Smooth muscle cell (in vitro differentiated cells): ENCODE data around the gene PPP6R2. TPM values are rescaled to one million over a fixed set of nuclear protein-coding genes. Genes with fewer than 3 reads are reported as not detected.

Source experiments
- DNase-seq: peaks from one replicate; lab custom pipeline; 2025; ENCODE audit not compliant: unreplicated experiment; lab: John Stamatoyannopoulos, UW
- H2AFZ ChIP-seq: fragments of 200-600 bp; sonication (generic); 2 replicates; pipeline ENCODE4 v1.6.0; 2016; ENCODE audit warnings: antibody characterized with exemption, low read depth, mild to moderate bottlenecking
- H3F3A ChIP-seq: fragments of 200-600 bp; sonication (generic); 2 replicates; pipeline ENCODE4 v1.6.0; 2017; ENCODE audit warnings: antibody characterized with exemption, low read depth
- H3K27ac ChIP-seq: fragments of 200-600 bp; sonication (generic); 2 replicates; pipeline ENCODE4 v1.5.1; 2016; ENCODE audit warnings: low read depth, mild to moderate bottlenecking
- H3K27me3 ChIP-seq: fragments of 200-600 bp; sonication (generic); 2 replicates; pipeline ENCODE4 v1.6.1; 2016; ENCODE audit warnings: low read depth, mild to moderate bottlenecking
- H3K36me3 ChIP-seq: fragments of 200-600 bp; sonication (generic); 2 replicates; pipeline ENCODE4 v1.5.1; 2016; ENCODE audit warnings: low read depth
- H3K4me1 ChIP-seq: fragments of 200-600 bp; sonication (generic); 2 replicates; pipeline ENCODE4 v1.5.1; 2016; ENCODE audit warnings: low read depth
- H3K4me2 ChIP-seq: fragments of 200-600 bp; sonication (generic); 2 replicates; pipeline ENCODE4 v1.6.0; 2016; ENCODE audit warnings: mild to moderate bottlenecking
- H3K4me3 ChIP-seq: fragments of 200-600 bp; sonication (generic); 2 replicates; pipeline ENCODE4 v1.5.1; 2016; ENCODE audit warnings: mild to moderate bottlenecking
- H3K79me2 ChIP-seq: fragments of 200-600 bp; sonication (generic); 2 replicates; pipeline ENCODE4 v1.6.0; 2016; ENCODE audit warnings: low read depth, mild to moderate bottlenecking
- H3K9ac ChIP-seq: fragments of 200-600 bp; sonication (generic); 2 replicates; pipeline ENCODE4 v1.6.0; 2016; ENCODE audit warnings: low read depth
- H3K9me3 ChIP-seq: fragments of 200-600 bp; sonication (generic); replicated peaks from 2 replicates; pipeline ENCODE4 v1.5.1; 2016; ENCODE audit warnings: low read depth
- H4K20me1 ChIP-seq: fragments of 200-600 bp; sonication (generic); 2 replicates; pipeline ENCODE4 v1.6.0; 2016; ENCODE audit warnings: low read depth
- WGBS: methylation state at CpG from one replicate; pipeline ENCODE4 v1.1.7; 2016; ENCODE audit warnings: low lambda C conversion rate; 5-methylcytosine and 5-hydroxymethylcytosine counted together
- polyA plus RNA-seq: library from polyadenylated mRNA; unstranded; fragments of >200 nt; fragmentation: Nextera tagmentation; extraction: Ambion mirVana; gene quantifications from 2 replicates; pipeline ENCODE4 v1.2.1, GENCODE V29; 2016
- total RNA-seq: library from RNA; depleted of rRNA; stranded (reverse); fragments of >200 nt; gene quantifications from 2 replicates; pipeline ENCODE4 v1.2.3, GENCODE V29; 2014
- TF ChIP-seq, protein P1 (sequence below): fragments of 200-600 bp; sonication (generic); IDR thresholded peaks from 2 replicates; pipeline ENCODE4 v1.5.1; 2017; ENCODE audit warnings: borderline replicate concordance, mild to moderate bottlenecking, antibody characterized with exemption; ENCODE audit not compliant: insufficient read depth, poor library complexity, severe bottlenecking

The PPP6R2 gene
- total and polyA plus RNA-seq, 2 experiments from 2014 or later = 24.6 to 36.3 TPM

DNA sequence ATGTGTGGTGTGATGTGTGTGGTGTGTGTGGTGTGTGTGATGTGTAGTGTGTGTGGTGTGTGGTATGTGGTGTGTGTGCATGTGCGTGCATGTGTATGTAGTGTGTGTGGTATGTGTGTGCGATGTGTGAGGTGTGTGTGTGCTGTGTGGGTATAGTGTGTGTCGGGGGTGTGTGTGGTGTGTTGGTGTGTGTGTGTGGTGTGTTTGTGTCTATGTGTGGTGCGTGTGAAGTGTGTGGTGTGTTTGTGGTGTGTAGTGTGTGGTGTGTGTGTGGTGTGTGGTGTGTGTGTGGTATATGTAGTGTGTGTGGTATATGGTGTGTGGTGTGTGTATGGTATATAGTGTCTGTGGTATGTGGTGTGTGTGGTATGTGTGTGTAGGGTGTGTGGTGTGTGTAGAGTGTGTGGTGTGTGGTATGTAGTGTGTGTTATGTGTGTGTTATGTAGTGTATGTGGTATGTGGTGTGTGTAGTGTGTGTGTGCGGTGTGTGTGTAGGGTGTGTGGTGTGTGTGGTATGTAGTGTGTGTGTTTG is 5.0 kb upstream of the PPP6R2 start:
- H3K4me1 ChIP-seq = no peaks in the 10 kb centered on the region
- peaks cover 3% of the 10 kb centered on the region for H3F3A ChIP-seq
- no peak overlapping the region for H3K4me2 ChIP-seq
- no peaks in the 10 kb centered on the region for H3K9me3 ChIP-seq
- DNase-seq = no peak
- TF ChIP-seq, protein P1, sequence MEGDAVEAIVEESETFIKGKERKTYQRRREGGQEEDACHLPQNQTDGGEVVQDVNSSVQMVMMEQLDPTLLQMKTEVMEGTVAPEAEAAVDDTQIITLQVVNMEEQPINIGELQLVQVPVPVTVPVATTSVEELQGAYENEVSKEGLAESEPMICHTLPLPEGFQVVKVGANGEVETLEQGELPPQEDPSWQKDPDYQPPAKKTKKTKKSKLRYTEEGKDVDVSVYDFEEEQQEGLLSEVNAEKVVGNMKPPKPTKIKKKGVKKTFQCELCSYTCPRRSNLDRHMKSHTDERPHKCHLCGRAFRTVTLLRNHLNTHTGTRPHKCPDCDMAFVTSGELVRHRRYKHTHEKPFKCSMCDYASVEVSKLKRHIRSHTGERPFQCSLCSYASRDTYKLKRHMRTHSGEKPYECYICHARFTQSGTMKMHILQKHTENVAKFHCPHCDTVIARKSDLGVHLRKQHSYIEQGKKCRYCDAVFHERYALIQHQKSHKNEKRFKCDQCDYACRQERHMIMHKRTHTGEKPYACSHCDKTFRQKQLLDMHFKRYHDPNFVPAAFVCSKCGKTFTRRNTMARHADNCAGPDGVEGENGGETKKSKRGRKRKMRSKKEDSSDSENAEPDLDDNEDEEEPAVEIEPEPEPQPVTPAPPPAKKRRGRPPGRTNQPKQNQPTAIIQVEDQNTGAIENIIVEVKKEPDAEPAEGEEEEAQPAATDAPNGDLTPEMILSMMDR = no peak
- H3K4me3 ChIP-seq = no peak overlapping the region
- H2AFZ ChIP-seq = no peak overlapping the region
- H3K79me2 ChIP-seq = no peaks in the 10 kb centered on the region
- WGBS = 100% methylated on average over 5 of the region's 5 CpGs
- H3K9ac ChIP-seq = no peak overlapping the region
- H3K27ac ChIP-seq = no peak overlapping the region
- H3K27me3 ChIP-seq = no peaks in the 10 kb centered on the region
- no peaks in the 10 kb centered on the region for H3K36me3 ChIP-seq
- no peaks in the 10 kb centered on the region for H4K20me1 ChIP-seq

DNA sequence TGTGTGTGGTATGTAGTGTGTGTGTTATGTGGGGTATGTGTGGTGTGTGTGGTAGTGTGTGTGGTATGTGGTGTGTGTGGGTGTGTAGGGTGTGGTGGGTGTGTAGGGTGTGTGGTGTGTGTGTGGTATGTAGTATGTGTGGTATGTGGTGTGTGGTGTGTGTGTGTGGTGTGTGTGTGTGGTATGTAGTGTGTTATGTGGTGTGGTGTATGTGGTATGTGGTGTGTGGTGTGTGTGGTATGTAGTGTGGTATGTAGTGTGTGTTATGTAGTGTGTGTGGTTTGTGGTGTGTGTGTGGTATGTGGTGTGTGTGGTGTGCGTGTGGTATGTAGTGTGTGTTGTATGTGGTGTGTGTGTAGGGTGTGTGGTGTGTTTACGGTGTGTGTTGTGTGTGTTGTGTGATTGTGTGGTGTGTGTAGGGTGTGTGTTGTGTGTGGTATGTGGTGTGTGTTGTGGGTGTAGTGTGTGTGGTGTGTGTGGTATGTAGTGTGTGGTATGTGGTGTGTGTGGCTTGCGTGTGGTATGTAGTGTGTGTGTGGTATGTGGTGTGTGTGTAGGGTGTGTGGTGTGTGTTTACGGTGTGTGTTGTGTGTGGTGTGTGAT is 4.2 kb upstream of the PPP6R2 start:
- Histone ChIP-seq H3F3A (peaks cover 3% of the 10 kb centered on the region), H4K20me1 (no peaks in the 10 kb centered on the region), H3K27ac (no peak overlapping the region), H3K4me1 (no peaks in the 10 kb centered on the region), H3K79me2 (no peaks in the 10 kb centered on the region), H3K9me3 (no peaks in the 10 kb centered on the region), H2AFZ (no peak overlapping the region), H3K4me2 (no peak overlapping the region), H3K27me3 (no peaks in the 10 kb centered on the region), H3K4me3 (no peak overlapping the region), H3K9ac (no peak overlapping the region), H3K36me3 (no peaks in the 10 kb centered on the region)
- TF ChIP-seq, protein P1 = no peak
- WGBS = 91% methylated on average over 4 of the region's 4 CpGs
- DNase-seq = no peak

DNA sequence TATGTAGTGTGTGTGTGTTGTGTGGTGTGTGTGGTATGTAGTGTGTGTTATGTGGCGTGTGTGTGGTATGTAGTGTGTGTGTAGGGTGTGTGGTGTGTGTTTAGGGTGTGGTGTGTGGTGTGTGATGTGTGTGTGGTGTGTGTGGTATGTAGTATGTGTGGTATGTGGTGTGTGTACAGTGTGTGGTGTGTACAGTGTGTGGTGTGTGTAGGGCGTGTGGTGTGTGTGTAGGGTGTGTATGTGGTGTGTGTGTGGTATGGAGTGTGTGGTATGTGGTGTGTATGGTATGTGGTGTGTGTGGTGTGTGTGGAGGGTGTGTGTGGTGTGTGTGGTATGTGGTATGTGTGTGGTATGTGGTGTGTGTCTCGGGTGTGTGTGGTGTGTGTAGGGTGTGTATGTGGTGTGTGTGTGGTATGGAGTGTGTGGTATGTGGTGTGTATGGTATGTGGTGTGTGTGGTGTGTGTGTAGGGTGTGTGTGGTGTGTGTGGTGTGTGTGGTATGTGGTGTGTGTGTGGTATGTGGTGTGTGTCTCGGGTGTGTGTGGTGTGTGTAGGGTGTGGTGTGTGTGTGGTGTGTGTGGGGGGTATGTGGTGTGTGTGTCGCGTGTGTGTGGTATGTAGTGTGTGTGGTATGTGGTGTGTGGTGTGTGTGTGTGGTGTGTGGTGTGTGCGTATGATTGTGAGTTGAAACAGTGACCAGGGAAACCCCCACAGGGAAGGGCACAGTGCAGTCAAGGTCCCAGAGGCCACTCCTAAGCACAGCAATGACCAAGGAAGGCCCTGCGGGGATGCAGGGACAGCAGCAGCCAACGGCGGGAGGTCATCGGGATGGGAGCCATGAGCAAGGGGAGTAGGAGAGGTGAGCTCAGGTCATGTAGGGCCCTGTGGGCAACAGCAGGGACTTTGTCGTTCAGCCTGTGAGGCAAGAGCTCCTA is 2.9 kb upstream of the PPP6R2 start:
- no peaks in the 10 kb centered on the region for H4K20me1 ChIP-seq
- DNase-seq = no peak
- peaks cover 3% of the 10 kb centered on the region for H3F3A ChIP-seq
- no peak overlapping the region for H3K4me2 ChIP-seq
- no peaks in the 10 kb centered on the region for H3K36me3 ChIP-seq
- no peak overlapping the region for H3K9ac ChIP-seq
- H3K4me3 ChIP-seq = no peak overlapping the region
- WGBS = 84% methylated on average over 8 of the region's 12 CpGs
- TF ChIP-seq, protein P1 = no peak
- H3K9me3 ChIP-seq = no peaks in the 10 kb centered on the region
- no peaks in the 10 kb centered on the region for H3K4me1 ChIP-seq
- H3K27ac ChIP-seq = no peak overlapping the region
- no peak overlapping the region for H2AFZ ChIP-seq
- no peaks in the 10 kb centered on the region for H3K79me2 ChIP-seq
- no peaks in the 10 kb centered on the region for H3K27me3 ChIP-seq
